GM12873 (cell line): Measurements from ENCODE around the gene VWA8.

ENCODE experiments used
- TF ChIP-seq, protein P1 (sequence below): IDR thresholded peaks from 2 replicates; pipeline ENCODE4 v1.5.1; 2012; ENCODE audit warnings: low read depth, mild to moderate bottlenecking, moderate library complexity, low read length, control low read depth; ENCODE audit not compliant: insufficient read depth; ENCODE audit errors: missing control alignments

The VWA8 gene

DNA sequence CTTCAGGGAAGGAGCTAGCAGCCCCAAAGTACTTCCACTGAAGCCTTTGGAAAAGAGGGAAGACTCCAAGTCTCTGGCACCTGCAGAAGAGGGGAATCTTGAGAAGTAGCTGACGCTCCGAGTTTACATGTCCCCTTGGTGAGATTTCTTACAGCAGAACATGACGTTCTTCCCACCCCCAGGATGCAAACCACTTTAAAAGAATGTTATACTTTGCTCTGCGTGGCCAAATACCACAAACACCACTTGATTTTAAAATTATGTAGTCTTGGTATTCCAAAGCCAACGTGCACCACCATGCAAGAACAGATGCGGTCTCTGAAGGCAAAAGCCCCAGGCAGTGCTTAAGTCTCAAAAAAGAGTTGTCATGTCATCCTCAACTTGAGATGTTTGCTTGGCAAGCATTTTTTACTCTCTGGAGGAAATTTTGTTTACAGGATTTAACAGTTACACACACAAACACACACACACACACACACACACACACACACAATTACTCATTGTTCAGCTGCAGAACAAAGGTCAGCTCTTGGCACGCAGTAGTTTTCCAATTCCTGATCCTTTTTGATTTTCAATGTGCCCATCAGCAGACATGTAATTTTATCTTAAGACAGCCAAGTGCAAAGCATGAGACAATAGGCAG lies 397.4 kb downstream of the VWA8 start:
- TF ChIP-seq, protein P1, sequence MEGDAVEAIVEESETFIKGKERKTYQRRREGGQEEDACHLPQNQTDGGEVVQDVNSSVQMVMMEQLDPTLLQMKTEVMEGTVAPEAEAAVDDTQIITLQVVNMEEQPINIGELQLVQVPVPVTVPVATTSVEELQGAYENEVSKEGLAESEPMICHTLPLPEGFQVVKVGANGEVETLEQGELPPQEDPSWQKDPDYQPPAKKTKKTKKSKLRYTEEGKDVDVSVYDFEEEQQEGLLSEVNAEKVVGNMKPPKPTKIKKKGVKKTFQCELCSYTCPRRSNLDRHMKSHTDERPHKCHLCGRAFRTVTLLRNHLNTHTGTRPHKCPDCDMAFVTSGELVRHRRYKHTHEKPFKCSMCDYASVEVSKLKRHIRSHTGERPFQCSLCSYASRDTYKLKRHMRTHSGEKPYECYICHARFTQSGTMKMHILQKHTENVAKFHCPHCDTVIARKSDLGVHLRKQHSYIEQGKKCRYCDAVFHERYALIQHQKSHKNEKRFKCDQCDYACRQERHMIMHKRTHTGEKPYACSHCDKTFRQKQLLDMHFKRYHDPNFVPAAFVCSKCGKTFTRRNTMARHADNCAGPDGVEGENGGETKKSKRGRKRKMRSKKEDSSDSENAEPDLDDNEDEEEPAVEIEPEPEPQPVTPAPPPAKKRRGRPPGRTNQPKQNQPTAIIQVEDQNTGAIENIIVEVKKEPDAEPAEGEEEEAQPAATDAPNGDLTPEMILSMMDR, result no peak

- TF ChIP-seq, protein P1, result no peak
Measured at GRCh38 chr13:41562541-41563178, 398.2 kb downstream of the VWA8 start.

DNA sequence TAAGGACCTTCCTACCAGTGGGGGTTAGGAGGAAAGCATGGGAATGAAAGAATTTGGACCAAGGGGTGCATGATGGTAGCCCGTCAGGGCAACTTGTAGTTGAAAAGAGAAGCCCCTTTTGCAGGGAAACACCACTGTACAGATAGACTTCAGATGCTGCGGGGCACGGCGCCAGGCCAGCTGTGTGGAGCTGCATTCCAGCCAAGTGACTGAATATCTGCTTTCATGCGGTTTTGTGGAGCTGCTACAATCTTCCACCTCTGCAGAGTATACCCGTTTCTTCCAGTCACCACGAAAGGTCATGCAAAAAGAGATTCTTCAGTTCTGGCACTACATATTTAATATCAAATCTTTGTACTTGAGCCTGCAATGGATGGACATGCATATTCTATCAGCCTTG lies 398.8 kb downstream of the VWA8 start:
- TF ChIP-seq, protein P1, result no peak

GRCh38 chr13:41561170-41561569 lies 399.7 kb downstream of the VWA8 start:
- TF ChIP-seq, protein P1, result no peak

DNA sequence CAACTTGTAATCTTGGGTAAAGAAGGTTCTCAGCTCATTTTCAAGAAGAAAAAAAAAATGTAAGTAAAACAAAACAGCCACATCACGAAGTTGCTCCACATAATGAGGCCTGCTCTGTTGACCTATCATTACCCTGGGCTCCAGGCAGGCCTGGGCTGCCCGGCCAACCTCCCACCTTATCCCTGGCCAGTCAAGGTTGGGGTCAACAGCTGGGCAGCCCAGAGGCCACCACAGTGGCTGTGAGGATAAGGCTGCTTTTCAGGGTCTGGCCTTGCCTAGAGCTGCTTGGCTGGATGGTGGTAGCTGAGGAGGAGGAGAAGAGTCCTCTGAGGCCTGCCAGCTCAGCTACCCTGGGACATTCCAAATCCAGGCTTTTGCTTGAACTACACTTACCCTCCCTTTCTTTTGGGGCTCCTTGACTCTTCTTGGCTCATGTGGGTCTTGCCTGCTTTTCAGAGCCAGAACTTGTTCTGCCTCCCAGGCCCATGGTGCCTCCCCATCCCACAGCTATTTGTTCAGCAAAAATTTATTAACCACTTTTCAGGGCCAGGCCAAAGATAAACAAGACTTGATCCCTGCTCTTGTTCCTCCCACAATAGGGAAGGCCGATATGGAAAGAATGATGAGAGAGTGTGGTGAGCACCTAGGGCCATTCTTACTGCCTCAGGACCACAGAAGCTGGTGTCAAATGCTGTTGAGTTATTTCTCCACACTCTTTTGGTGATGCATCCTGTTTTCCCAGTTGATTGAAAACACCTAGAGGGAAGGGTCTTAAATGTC lies 401.9 kb downstream of the VWA8 start:
- TF ChIP-seq, protein P1, result no peak

DNA sequence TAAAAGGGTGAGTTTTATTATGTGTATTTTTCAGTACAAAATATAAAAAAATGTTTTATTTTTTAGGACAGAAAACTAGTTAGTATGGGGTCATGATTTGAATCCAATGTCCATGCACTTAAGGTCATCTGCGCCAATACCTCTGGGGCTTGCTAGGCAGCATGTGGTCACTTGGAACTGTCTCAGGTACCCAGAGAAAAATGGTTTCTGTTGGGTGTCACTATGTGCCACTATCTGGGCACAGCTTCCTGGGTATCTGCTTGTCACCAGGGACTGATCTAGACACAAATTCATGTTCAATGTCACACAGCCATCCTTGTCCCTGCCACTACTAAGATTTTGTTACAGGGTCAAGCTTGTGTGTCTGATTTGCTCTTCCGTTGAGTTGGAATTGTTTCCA lies 403.2 kb downstream of the VWA8 start:
- TF ChIP-seq, protein P1, result no peak
